B cell (primary cell): ENCODE data around the gene MELK. TPM values are rescaled to one million over a fixed set of nuclear protein-coding genes. Genes with fewer than 3 reads are reported as not detected.

ENCODE experiments used
- ATAC-seq: fragments of 200-7000 bp; cut with Tn5 transposase; one replicate; pipeline ENCODE4 v1.10.0; 2021; ENCODE audit warnings: low read depth, mild to moderate bottlenecking, moderate number of reproducible peaks, moderate library complexity
- CTCF ChIA-PET: fragments of 350-600 bp; sonication (Branson Sonifier 250); formaldehyde crosslinking; loops from one replicate; lab custom pipeline; 2021; ENCODE audit warnings: antibody characterized with exemption, inconsistent platforms; lab: Charles Lee
- POLR2A ChIA-PET: fragments of 350-600 bp; sonication (Branson Sonifier 250); formaldehyde crosslinking; loops from one replicate; lab custom pipeline; 2021; ENCODE audit warnings: antibody characterized with exemption; lab: Charles Lee
- DNase-seq: peaks from one replicate; pipeline ENCODE4 v3.0.0; 2013
- H2AFZ ChIP-seq: 2 replicates; pipeline ENCODE4 v1.6.1; 2012; ENCODE audit warnings: mild to moderate bottlenecking, low read depth, low read length; ENCODE audit not compliant: insufficient read depth, poor library complexity, severe bottlenecking
- H3K27ac ChIP-seq, 2 donors: 1 replicate in 1 of 2; 2 replicates in 1 of 2; pipeline ENCODE4 v1.5.1; 2012 to 2013; ENCODE audit warnings: low read length in 2 of 2, mild to moderate bottlenecking in 2 of 2, moderate library complexity in 1 of 2
- H3K27me3 ChIP-seq, 4 experiments: fragments of 200-600 bp in 1 of 4; sonication (generic) in 1 of 4; replicated peaks in 1 of 4; 1 replicate in 2 of 4; 2 replicates in 2 of 4; pipeline versions ENCODE4 v1.6.1 to v1.7.0; 2013 to 2016; ENCODE audit warnings: low read length in 3 of 4, mild to moderate bottlenecking in 2 of 4, mixed read lengths in 1 of 4, moderate library complexity in 1 of 4; ENCODE audit not compliant: insufficient read depth in 4 of 4, control insufficient read depth in 3 of 4; ENCODE audit errors: control extremely low read depth in 1 of 4
- H3K36me3 ChIP-seq, 2 experiments: replicated peaks in 1 of 2; 1 replicate in 1 of 2; 2 replicates in 1 of 2; pipeline versions ENCODE4 v1.6.1 to v1.7.1; 2013; ENCODE audit warnings: low read length in 1 of 2; ENCODE audit not compliant: insufficient read depth in 2 of 2, control insufficient read depth in 1 of 2; ENCODE audit errors: control extremely low read depth in 1 of 2, extremely low read depth in 1 of 2
- H3K4me1 ChIP-seq, 2 donors: fragments of 200-600 bp in 1 of 2; sonication (generic) in 1 of 2; 1 replicate in 1 of 2; 2 replicates in 1 of 2; pipeline versions ENCODE4 v1.5.1 to v1.6.1; 2013 to 2017; ENCODE audit warnings: low read length in 2 of 2; ENCODE audit not compliant: control insufficient read depth in 2 of 2, insufficient read depth in 2 of 2
- H3K4me2 ChIP-seq: replicated peaks from 2 replicates; pipeline ENCODE3; 2012; ENCODE audit warnings: mild to moderate bottlenecking, low read depth, low read length; ENCODE audit not compliant: poor library complexity, severe bottlenecking
- H3K4me3 ChIP-seq, 5 experiments: fragments of 200-600 bp in 1 of 5; sonication (generic) in 1 of 5; 1 replicate in 3 of 5; 2 replicates in 2 of 5; pipeline versions ENCODE4 v1.5.1 to v1.7.0; 2011 to 2016; ENCODE audit warnings: low read length in 4 of 5, mild to moderate bottlenecking in 4 of 5, low read depth in 2 of 5, control low read depth in 1 of 5, moderate library complexity in 1 of 5; ENCODE audit not compliant: insufficient read depth in 1 of 5; ENCODE audit errors: control extremely low read depth in 1 of 5, extremely low read depth in 1 of 5
- H3K79me2 ChIP-seq: fragments of 200-600 bp; sonication (generic); one replicate; pipeline ENCODE4 v1.6.0; 2016; ENCODE audit warnings: low read length; ENCODE audit not compliant: control insufficient read depth, insufficient read depth
- H3K9ac ChIP-seq: fragments of 200-600 bp; sonication (generic); 2 replicates; pipeline ENCODE4 v1.6.1; 2017; ENCODE audit warnings: mild to moderate bottlenecking, low read length, moderate library complexity
- H3K9me3 ChIP-seq, 3 donors: one replicate each; pipeline versions ENCODE4 v1.6.1 to v1.7.1; 2013; ENCODE audit warnings: low read length in 2 of 3; ENCODE audit not compliant: control insufficient read depth in 2 of 3, insufficient read depth in 1 of 3; ENCODE audit errors: control extremely low read depth in 1 of 3
- H4K20me1 ChIP-seq: 2 replicates; pipeline ENCODE4 v1.6.0; 2012; ENCODE audit warnings: mild to moderate bottlenecking, low read length; ENCODE audit not compliant: insufficient read depth, control insufficient read depth, poor library complexity, severe bottlenecking
- H3K27ac Mint-ChIP-seq: one replicate; pipeline ENCODE4 v1.8.0; 2021; ENCODE audit warnings: mixed read lengths
- H3K27me3 Mint-ChIP-seq: one replicate; pipeline ENCODE4 v1.8.0; 2021; ENCODE audit warnings: mixed read lengths
- H3K4me1 Mint-ChIP-seq: one replicate; pipeline ENCODE4 v1.8.0; 2021; ENCODE audit warnings: mixed read lengths
- H3K4me3 Mint-ChIP-seq: one replicate; pipeline ENCODE4 v1.8.0; 2021; ENCODE audit warnings: mixed read lengths
- H3K9me3 Mint-ChIP-seq: one replicate; pipeline ENCODE4 v1.8.0; 2022; ENCODE audit warnings: mixed read lengths; ENCODE audit not compliant: insufficient read depth
- EZH2 ChIP-seq: IDR thresholded peaks from 2 replicates; pipeline ENCODE4 v1.6.1; 2012; ENCODE audit warnings: borderline replicate concordance, low read depth, mild to moderate bottlenecking, moderate library complexity, low read length; ENCODE audit not compliant: insufficient read depth, poor library complexity, severe bottlenecking
- WGBS: methylation state at CpG from one replicate; pipeline ENCODE4 v1.1.5; 2013; ENCODE audit warnings: missing lambda C conversion rate; ENCODE audit not compliant: insufficient coverage; 5-methylcytosine and 5-hydroxymethylcytosine counted together
- intact Hi-C: fragments of 100-400 bp; cut with micrococcal nuclease; formaldehyde crosslinking; loops from one replicate; pipeline ENCODE4 v1.10.0; 2022
- polyA plus RNA-seq: library from polyadenylated mRNA; depleted of rRNA; stranded (reverse); fragments of >200 nt; gene quantifications from 2 replicates; pipeline ENCODE4 v1.2.3, GENCODE V29; 2012
- total RNA-seq, 2 donors: library from RNA; stranded (reverse); fragments of 120-200 nt in 1 of 2; gene quantifications; 1 replicate in 1 of 2; 2 replicates in 1 of 2; pipeline versions ENCODE4 v1.2.3 to v1.2.4, GENCODE V29; 2013 to 2022
- TF ChIP-seq, protein P1 (sequence below): fragments of 200-600 bp; IDR thresholded peaks from one replicate; pipeline ENCODE4 v1.8.0; 2022; ENCODE audit warnings: antibody characterized with exemption, mild to moderate bottlenecking

The MELK gene
- total and polyA plus RNA-seq, 2 donors (not counting 1 experiment from before 2014, with no cell fraction given): 0.17 to 0.18 TPM

GRCh38 chr9:36720043-36720442 is 147.3 kb downstream of the MELK start:
- Mint-ChIP-seq H3K27me3 (peaks cover 2% of the 10 kb centered on the region), H3K9me3 (no peaks in the 10 kb centered on the region), H3K4me3 (no peak overlapping the region), H3K4me1 (peaks cover 4% of the 10 kb centered on the region), H3K27ac (no peak overlapping the region)
- Histone ChIP-seq H3K4me2 (no peak overlapping the region), H3K4me1 (peaks cover 0 to 3% of the 10 kb centered on the region in 2 donors), H2AFZ (no peak overlapping the region), H3K36me3 (no peaks in the 10 kb centered on the region), H3K79me2 (no peaks in the 10 kb centered on the region), H3K27me3 (peaks cover 0 to 5% (median 1%) of the 10 kb centered on the region in 4 experiments), H3K27ac (no peak overlapping the region), H3K4me3 (no peak overlapping the region), H3K9me3 (no peaks in the 10 kb centered on the region), H3K9ac (no peak overlapping the region), H4K20me1 (no peaks in the 10 kb centered on the region)
- ATAC-seq (no peak), DNase-seq (no peak)
- POLR2A ChIA-PET: no interaction called here
- CTCF ChIA-PET: interaction anchor here (2.0 kb wide), 1 partner anchor 9 kb away, joined by 7 read pairs; no protein-coding TSS in a partner anchor
- TF ChIP-seq, protein P1, sequence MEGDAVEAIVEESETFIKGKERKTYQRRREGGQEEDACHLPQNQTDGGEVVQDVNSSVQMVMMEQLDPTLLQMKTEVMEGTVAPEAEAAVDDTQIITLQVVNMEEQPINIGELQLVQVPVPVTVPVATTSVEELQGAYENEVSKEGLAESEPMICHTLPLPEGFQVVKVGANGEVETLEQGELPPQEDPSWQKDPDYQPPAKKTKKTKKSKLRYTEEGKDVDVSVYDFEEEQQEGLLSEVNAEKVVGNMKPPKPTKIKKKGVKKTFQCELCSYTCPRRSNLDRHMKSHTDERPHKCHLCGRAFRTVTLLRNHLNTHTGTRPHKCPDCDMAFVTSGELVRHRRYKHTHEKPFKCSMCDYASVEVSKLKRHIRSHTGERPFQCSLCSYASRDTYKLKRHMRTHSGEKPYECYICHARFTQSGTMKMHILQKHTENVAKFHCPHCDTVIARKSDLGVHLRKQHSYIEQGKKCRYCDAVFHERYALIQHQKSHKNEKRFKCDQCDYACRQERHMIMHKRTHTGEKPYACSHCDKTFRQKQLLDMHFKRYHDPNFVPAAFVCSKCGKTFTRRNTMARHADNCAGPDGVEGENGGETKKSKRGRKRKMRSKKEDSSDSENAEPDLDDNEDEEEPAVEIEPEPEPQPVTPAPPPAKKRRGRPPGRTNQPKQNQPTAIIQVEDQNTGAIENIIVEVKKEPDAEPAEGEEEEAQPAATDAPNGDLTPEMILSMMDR: no peak
- TF ChIP-seq EZH2: no peak
- 98% methylated on average over 6 of the region's 9 CpGs for WGBS
- intact Hi-C loops: no loop called here

DNA sequence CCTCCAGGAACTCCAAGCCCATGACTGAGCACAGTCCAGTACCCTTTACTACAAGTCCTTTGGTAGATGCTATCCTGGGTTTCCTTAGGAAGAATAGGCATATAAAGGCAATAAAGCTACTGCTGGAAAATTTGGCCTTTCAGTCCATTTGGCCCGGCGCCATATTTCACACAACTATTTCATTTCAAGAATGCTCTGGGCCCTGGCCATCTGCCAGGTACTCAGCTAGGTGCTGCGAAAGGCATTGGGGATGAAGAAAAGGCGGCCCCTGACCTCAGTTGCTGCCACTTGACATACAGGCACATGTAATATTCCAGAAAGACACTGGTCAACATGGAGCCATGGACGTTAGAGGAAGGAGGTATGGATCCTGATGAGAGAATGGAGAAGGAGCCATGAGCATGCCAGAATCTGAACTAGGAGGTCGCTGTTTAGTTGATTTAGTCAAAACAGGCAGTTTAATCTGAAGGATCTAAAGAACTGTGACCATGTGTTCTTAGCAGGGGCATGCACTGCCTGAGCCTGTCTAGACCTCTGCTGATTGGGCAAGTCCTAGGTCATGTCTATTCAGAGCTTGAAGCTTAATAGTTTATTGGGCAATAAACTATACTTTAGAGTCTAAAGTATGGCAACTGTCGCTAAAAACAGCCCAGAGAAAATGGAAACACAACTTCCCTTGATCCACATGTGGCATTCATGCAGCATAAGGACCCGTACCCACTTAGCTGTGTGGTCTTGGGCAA is 149.3 kb downstream of the MELK start:
- Histone ChIP-seq H3K4me3 (no peak overlapping the region), H3K4me1 (peaks cover 0 to 3% of the 10 kb centered on the region in 2 donors), H2AFZ (no peak overlapping the region), H3K27ac (no peak overlapping the region), H3K4me2 (no peak overlapping the region), H3K79me2 (no peaks in the 10 kb centered on the region), H3K9ac (no peak overlapping the region), H3K27me3 (peaks cover 0 to 5% (median 1%) of the 10 kb centered on the region in 4 experiments), H3K36me3 (no peaks in the 10 kb centered on the region), H3K9me3 (no peaks in the 10 kb centered on the region), H4K20me1 (no peaks in the 10 kb centered on the region)
- Mint-ChIP-seq H3K9me3 (no peaks in the 10 kb centered on the region), H3K27me3 (peaks cover 2% of the 10 kb centered on the region), H3K4me3 (no peak overlapping the region), H3K27ac (no peak overlapping the region), H3K4me1 (peaks cover 4% of the 10 kb centered on the region)
- intact Hi-C loops: no loop called here
- TF ChIP-seq EZH2: no peak
- TF ChIP-seq, protein P1: no peak
- ChIA-PET POLR2A (no interaction called here), CTCF (interaction anchor here (1.1 kb wide), 1 partner anchor 89 kb away, joined by 3 read pairs; no protein-coding TSS in a partner anchor)
- no peak for ATAC-seq
- WGBS: 89% methylated on average over 4 of the region's 8 CpGs
- no peak for DNase-seq
